Measurements from ENCODE around the gene GRIA4.

GRIA4 gene

GRCh38 chr11:105937738-105938137 lies 327.9 kb downstream of the GRIA4 start:
- H3K4me3 ChIP-seq (ENCODE audit: low read length): no peak overlapping the region
- no peak for TF ChIP-seq CTCF (conservative IDR thresholded peaks at IDR 0.05; ENCODE audit: low read length)
- no peak for DNase-seq (ENCODE audit: low read depth)

- DNase-seq (ENCODE audit: low read depth): no peak
- H3K4me3 ChIP-seq (ENCODE audit: low read length): no peak overlapping the region
- TF ChIP-seq CTCF (conservative IDR thresholded peaks at IDR 0.05; ENCODE audit: low read length): no peak
Measured at GRCh38 chr11:105942921-105943320, 333.0 kb downstream of the GRIA4 start.

DNA sequence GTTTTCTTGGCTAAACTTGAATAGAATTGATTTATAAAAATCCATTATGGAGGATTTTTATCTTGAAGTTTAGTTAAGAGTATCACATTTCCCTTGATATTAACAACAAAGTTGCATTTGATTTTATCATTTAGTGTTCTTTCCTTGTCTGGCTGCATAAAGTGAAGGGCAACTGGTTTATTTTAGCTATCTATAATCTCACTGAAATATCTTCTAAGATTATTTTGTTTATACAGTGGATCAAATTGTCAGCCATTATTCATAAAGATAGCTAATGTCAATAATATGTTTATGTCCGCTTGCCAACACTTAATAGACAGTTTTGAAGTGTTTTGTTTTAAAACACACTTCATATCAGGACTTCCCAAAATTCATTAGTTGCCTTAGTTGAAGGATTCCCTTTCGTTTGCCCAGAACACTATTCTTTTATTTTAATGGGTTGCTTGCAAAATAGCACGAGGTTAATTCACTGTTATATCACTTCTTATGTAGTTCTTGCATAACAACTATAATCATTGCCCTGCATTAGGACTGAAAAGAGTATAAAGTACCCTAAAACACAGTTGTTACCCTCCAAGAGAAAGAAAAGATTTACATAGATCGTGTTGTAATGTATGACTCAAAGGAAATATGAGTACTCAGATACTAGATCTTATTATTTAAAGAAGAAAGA lies 339.2 kb downstream of the GRIA4 start:
- no peak for DNase-seq (ENCODE audit: low read depth)
- no peak for TF ChIP-seq CTCF (conservative IDR thresholded peaks at IDR 0.05; ENCODE audit: low read length)
- no peak overlapping the region for H3K4me3 ChIP-seq (ENCODE audit: low read length)

DNA sequence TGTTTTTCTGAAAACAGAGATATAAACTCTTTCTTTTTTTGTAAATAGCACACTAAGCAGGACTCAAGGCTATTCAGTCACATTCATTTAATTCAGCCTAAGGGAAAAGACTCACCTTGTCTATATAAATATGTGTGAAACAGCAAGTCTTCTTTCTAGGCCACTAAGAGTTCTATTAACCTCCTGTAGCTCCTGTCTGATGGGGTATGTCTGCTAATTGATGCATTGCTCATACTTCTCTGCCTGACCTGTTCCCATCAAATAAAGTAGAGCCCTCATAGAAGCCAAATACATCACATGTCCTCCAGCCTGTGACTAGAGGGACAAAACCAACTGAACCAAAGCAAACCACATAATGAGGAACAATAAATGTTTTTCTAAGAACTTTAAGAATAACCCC lies 344.0 kb downstream of the GRIA4 start:
- H3K4me3 ChIP-seq (ENCODE audit: low read length): no peak overlapping the region
- no peak for TF ChIP-seq CTCF (conservative IDR thresholded peaks at IDR 0.05; ENCODE audit: low read length)
- no peak for DNase-seq (ENCODE audit: low read depth)

DNA sequence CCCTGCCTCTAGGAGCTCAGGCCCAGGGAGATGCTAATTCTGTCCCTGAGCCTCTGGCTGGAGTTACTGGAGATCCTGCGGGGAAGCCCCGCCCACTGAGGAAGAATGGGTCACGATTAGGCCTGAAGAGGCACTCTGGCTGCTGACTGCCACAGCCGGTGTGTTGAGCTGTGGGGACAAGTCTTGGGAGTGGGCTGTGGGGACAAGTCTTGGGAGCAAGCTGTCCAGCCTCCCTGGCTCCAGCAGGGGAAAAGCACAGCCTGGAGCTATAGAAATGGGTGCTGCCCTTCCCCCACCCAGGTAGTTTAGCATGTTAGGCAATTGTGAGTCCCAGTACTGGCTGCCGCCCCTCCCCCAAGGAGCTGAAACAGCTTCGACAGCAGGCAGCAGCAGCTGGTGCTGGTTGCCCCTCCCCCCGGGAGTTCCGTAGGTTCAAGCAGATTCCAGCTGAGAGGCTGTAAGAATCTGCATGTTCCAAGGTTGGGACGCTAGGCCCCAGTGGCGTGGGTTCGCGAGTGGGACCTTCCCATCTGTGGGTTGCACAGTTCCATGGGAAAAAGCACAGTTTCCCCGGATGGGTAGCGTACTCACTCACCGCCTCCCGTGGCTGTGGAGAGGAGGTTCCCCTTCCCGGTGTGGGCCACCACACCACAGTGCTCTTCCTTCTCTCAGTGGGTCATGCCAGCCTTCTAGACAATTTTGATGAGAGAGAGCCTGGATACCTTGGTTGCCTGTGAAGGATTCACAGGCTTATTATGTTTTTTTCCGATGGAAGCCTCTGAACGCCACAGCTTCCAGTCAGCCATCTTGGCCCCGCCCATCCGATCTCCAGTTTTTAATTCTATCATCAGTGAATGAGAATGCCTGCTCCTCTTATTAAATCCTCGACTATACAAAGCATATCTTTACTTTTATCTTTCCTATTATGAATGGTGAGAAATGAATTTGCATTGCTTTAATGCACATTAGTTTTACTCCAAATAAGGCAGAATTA lies 350.7 kb downstream of the GRIA4 start:
- no peak overlapping the region for H3K4me3 ChIP-seq (ENCODE audit: low read length)
- no peak for DNase-seq (ENCODE audit: low read depth)
- no peak for TF ChIP-seq CTCF (conservative IDR thresholded peaks at IDR 0.05; ENCODE audit: low read length)

DNA sequence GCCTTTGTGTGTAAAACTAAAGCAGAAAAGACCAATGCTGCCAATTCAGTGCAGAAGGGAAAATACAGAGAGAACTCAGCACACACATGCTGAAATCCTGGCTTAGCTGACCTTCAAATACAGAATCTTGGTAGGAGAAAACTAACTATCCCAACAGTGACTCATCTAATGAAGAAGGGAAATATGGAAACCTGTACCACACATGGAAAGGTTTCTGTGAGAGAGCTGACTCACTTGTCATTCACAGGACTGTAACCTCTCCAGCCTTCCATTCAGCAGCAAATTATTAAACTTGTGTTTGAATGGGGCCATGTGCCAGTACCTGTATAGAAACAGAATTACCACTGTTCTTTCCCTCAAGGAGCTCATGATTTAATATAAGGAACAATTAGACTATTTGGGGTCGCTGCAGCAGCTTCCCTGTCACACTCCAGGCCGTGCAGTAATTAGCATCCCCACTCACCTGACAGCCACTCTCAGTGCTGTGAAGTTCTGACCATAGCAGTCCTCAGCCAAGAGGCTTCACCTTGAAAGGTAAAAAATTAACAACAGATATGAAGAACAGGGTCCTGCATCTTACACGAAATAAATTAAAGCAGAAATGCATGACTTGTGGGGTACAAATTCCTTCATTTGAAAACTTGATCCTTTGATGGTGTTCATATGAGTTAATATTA lies 358.3 kb downstream of the GRIA4 start:
- no peak for TF ChIP-seq CTCF (conservative IDR thresholded peaks at IDR 0.05; ENCODE audit: low read length)
- H3K4me3 ChIP-seq (ENCODE audit: low read length): no peak overlapping the region
- DNase-seq (ENCODE audit: low read depth): no peak
